Neuron (in vitro differentiated cells): ENCODE measurements around the gene KLF6.

ENCODE experiments used
- H2AFZ ChIP-seq: one replicate; pipeline ENCODE4 v1.6.1; 2013; ENCODE audit warnings: low read depth, mild to moderate bottlenecking, inconsistent platforms, low read length, moderate library complexity
- H3K27me3 ChIP-seq: one replicate; pipeline ENCODE4 v1.6.1; 2013; ENCODE audit warnings: low read length; ENCODE audit not compliant: insufficient read depth
- H3K36me3 ChIP-seq: one replicate; pipeline ENCODE4 v1.6.1; 2013; ENCODE audit warnings: low read length; ENCODE audit not compliant: insufficient read depth
- H3K4me1 ChIP-seq: one replicate; pipeline ENCODE4 v1.6.1; 2013; ENCODE audit warnings: low read length; ENCODE audit not compliant: insufficient read depth
- H3K4me3 ChIP-seq: 2 replicates; pipeline ENCODE4 v1.5.1; 2013; ENCODE audit warnings: mild to moderate bottlenecking, low read length, moderate library complexity
- H3K9me3 ChIP-seq: one replicate; pipeline ENCODE4 v1.6.1; 2013; ENCODE audit warnings: low read length

KLF6 gene

DNA sequence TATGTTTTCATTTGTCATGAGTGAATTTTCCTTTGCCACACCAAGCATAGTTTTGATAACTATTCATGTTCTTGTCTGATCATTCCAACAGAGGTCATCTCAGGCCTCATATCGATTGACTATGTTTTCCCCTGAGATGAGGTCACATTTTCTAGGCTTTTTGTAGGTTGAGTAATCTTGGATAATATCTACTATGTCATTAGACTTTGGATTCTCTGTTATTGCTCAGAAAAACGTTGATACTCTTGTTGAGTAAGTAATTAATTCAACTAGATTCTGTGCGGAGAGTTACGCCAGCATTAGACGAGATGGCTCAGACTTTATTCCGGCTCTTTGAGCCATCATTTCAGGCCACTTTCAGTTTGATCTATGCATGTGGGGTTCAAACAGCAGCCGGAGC, 57.7 kb downstream of the KLF6 start:
- Histone ChIP-seq H3K36me3 (no peaks in the 10 kb centered on the region), H3K27me3 (no peaks in the 10 kb centered on the region), H3K9me3 (no peaks in the 10 kb centered on the region), H3K4me3 (no peak overlapping the region), H3K4me1 (peaks cover 8% of the 10 kb centered on the region), H2AFZ (no peak overlapping the region)
